LHCN-M2 (cell line): ENCODE data around the gene PRKAG2. TPM values are rescaled to one million over a fixed set of nuclear protein-coding genes. Genes with fewer than 3 reads are reported as not detected.
A peak's percentile ranks its signal among the peaks of the same experiment; 100 is the strongest.

Experiments
- DNase-seq: peaks from one replicate; pipeline ENCODE4 v3.0.0-alpha.2; 2012; ENCODE audit warnings: low read depth
- total RNA-seq: library from RNA; depleted of rRNA; stranded (reverse); fragments of >200 nt; gene quantifications from 2 replicates; pipeline ENCODE4 v1.2.3, GENCODE V29; 2014

The PRKAG2 gene
- total RNA-seq, 1 experiment from 2014 or later = 24.2 TPM

GRCh38 chr7:151727579-151728285 lies 149.2 kb downstream of the PRKAG2 start:
- DNase-seq = peak; percentile 100

DNA sequence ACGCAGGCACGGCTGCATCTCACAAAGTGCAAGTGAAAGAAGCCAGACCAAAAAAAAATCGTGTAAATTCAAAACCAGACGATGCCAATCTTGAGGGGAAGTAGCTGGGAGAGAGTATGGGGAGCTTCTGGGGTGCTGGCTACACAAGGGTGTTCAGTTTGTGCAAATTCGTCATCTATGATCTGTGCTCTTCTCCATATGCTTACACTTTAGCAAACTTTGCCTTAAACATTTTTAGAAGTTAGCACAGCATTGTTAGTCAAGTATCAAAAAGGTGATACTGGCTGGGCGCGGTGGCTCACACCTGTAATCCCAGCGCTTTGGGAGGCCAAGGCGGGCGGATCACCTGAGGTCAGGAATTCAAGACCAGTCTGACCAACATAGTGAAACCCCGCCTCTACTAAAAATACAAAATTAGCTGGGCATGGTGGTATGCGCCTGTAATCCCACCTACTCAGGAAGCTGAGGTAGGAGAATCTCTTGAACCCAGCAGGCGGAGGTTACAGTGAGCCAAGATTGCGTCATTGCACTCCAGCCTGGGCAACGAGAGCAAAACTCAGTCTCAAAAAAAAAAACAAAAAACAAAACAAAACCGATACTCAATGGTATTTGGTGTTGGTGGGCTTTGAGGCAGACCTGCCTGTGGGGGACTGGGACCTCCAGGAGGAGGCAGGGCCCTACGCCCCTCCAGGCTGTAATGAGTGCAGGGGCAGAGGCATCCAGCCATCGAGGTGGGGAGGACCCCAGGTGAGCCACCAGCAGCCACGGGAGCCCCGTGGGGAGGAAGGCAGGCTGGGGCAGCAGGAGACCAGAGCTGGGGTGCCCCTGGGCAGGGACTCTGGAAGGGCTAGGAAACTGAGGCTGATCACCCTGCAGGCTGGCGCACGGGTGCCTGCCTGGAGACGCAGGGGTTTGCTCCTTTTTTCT lies 150.0 kb downstream of the PRKAG2 start:
- no peak for DNase-seq

DNA sequence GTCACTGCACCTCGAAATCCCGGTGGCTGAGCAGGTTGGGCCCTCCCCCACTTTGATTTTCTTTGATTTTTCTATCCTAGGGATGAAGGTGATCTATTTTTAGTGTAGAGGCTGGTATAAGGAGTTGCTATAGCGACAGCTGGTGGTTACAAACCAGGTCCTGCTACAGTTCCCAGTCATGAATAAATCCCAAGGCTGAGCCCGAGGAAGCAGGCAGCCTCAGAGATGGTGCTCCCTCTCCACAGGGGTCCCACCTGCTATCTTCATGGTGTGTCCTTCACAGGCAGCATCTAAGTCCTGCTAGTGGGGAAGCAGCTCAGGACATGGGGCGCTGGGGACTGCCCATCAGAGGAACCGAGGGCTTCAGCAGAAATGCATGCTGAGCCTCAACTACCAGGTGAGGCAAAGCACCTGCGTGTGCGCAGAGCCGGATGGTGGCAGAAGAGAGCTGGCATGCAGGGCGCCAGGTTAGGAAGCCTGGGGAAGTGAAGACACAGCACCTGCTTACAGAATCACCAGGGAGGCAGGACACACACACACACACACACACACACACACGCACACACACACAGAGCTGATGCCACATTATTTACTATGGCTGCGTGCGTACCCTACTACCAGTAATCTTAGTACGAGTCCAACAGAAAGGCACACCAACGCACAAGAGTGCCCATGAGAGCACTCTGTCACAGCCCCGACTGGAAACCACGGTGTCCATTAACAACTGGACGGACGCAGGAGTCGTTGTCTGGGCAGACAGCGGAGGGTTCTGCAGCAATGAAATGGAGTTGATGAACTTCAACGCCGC lies 150.9 kb downstream of the PRKAG2 start:
- DNase-seq = peak; percentile 75

DNA sequence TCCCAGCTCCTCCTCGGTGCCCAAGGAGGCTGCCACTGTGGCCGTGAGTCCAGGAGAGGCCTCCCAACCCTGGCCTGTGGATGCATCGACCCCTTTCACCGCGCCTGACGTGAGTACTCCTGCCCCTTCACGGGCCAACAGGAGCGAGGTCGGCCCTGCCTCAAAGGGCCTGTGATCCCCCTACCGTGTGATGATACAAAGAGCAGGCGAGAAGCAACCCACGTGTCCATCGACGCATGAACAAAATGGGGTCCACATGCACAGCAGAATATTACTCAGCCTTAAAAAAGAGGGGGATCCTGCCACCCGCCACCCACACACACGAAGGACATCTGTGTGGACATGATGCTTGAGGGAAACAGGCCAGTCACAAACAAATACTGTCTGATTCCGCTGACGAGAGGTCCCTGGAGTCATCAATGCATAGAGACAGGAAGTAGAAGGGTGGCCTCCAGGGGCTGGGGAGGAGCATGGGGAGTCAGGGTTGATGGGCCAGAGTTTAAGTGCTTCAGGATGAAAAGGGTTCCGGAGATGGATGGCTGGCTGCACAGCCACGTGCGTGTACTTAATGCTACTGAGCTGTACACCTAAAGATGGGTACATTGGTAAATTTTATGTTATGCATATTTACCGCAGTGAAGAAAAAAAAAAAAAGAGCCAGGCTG lies 151.9 kb downstream of the PRKAG2 start:
- no peak for DNase-seq

DNA sequence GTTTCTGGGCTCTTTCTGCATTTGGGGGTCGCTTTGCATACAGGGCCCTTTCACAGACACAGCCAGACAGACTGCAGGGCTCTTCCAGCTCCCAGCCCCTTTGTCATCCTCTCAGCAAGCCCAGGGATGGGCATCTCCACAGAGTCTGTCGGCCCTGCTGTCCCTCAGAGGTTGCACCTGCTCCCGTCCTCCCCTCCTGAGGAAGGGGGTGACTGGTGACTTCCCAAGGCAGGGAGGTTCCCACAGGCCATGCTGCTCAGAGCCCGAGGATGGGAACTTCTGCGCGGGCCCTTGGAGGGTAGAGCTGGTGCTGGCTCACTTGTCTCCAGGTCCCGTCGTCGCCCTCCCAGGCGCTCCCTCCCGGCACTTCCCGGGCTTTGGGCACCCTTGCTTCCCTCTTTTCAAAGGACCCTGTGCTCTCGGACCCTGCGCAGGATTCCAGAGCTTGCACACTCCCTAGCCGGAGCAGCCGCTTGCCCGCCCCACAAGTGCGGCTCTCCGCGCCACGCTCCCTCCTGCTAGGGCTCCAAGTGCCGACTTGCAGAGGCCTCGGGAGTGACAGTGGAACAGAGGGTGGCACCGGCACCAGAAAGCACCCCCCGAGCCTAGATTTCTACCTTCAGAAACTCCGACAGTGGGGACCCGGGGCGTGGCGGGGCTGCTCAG lies 152.5 kb downstream of the PRKAG2 start:
- no peak for DNase-seq

GRCh38 chr7:151723321-151723720 lies 153.6 kb downstream of the PRKAG2 start:
- DNase-seq = no peak

- DNase-seq = no peak
Measured at GRCh38 chr7:151722533-151722932, 154.4 kb downstream of the PRKAG2 start.

DNA sequence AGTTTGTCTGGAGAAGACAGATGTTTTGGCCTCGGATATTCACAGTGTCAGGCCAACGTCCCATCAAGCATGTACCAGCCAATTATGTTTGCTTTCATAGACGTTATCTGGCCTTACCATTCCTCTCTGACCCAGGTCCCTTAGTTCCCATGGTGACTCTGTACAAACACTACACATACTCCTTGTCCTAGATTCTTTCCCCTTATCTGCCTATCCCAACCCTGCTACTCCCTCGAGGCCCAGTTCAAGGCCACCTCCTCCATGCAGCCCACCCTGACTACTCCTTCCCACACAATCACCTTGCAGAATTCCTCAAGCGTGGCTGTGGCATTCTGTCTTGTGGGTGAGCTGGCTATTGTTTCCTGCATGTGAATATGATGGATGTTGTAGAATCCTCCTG lies 155.2 kb downstream of the PRKAG2 start:
- DNase-seq = no peak

DNA sequence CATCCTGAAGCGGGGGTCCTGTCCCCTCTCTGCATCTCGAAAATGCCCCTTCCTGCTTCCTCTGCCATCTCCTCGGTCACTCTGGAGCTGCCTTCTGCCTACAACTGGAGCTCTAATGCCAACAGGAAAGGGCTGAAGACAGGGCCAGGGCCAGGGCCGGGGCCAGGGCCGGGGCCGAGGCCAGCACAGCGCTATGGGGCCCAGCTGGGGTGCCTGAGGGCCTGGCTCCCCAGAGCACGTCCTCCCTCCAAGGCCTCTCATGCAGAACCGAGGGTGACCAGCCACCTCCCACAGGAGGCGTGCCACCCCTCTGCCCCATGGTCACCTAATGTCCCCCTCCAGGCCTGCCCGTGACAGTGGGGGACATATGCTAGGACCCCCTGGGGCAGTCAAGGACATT lies 155.7 kb downstream of the PRKAG2 start:
- DNase-seq = no peak

DNA sequence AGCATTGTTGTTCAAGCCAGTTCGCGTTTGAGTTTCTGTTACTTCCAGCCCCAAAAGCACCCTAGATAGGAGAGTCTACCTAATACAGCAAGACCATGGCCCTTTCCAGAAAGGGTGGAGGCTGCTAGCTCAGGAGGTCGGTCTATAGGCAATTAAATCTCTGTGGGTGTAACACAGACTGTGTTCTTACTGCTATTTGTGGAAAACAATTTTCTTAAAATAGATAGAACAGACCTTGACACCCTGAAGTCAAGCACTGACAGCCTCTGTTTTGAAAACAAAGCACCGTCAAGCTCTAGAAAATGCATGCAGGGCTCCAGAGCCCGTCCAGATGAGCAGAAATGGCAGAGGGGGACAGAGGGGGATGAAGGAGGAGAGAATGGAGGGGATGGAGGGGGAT lies 156.6 kb downstream of the PRKAG2 start:
- DNase-seq = no peak

DNA sequence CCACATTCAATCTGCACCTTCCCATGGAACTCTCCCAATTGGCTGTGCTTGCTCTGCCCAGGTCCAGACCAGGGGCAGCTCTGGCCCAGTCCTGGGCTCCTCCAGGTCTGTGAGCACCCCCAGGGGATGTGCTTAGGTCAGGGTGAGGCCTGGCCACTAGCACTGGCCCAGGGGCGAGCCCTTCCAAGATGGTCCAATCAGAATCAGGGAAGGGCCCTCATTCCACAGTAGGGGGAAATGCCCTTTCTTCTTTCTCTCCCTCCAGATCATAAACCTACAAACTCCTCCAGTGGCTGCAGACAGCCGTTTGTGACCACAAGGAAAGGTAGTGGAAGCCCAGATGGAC lies 157.0 kb downstream of the PRKAG2 start:
- no peak for DNase-seq

- no peak for DNase-seq
Measured at GRCh38 chr7:151719031-151719896, 157.7 kb downstream of the PRKAG2 start.

DNA sequence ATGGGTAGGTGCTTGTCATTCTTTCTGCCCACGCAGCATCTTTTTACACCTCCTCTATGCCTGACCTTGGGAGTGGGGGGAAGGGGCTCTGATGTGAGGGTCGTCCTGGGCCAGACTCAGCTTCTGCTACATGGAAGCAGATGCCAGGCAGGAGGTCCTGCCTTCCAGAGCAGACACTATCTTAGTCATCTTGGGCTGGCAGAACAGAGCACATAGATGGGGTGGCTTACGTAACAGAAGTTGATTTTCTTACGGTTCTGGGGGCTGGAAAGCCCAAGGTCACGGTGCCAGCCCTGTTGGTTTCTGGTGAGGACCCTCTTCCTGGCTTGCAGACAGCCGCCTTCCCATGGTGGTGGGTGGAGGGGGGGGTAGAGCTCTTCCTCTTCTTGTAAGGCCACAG lies 159.0 kb downstream of the PRKAG2 start:
- no peak for DNase-seq

- DNase-seq = no peak
Measured at GRCh38 chr7:151717415-151717814, 159.5 kb downstream of the PRKAG2 start.

- DNase-seq = no peak
Measured at GRCh38 chr7:151716323-151716722, 160.6 kb downstream of the PRKAG2 start.

GRCh38 chr7:151715666-151716315 lies 161.1 kb downstream of the PRKAG2 start:
- DNase-seq = no peak

- DNase-seq = no peak
Measured at GRCh38 chr7:151714201-151714600, 162.7 kb downstream of the PRKAG2 start.

GRCh38 chr7:151712810-151713125 lies 164.1 kb downstream of the PRKAG2 start:
- DNase-seq = no peak

DNA sequence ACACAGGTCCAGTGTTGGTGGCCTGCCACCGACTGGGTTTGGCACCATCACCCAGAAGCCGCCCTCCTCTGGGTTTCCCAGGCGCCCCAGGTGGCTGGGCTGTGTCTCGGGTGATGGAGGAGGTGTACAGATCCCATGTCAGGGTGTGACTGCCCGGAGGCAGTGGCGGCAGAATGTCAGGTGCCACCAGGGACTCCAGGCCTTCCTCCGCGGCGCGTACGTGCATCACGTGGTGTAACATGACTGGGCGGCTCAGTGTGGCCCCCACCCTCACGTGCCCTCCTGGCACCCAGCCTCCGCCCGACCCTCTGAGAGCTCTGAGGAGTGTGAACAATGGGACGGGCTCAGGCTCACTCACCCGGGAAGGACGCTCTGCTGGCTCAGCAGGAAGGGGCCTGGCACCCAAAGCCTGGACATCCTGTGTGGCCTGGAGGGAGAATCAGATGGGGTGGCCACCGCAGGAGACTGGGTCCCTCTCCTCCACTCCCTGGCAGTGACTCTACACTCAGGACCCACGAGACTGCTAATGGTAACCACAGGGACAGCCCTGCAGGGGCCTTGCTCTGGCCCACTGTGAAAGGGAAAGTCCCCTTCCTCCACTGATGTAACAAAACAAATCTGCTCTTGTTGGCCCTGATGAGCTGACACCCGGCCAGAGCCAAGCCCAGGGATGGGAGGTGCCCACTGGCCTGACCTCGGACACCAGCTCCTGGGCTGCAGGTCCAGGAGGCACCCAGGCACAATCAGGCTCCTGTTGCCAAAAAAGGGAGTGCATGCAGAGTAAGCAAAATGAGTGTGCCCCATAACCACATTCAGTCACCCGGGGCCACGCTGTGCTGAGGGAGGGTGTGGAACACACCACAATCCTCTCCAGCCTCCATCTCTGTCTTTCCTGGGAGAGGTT lies 164.8 kb downstream of the PRKAG2 start:
- DNase-seq = no peak
